ENCODE measurements around the gene CCNB1. TPM values are rescaled to one million over a fixed set of nuclear protein-coding genes. Genes with fewer than 3 reads are reported as not detected.
"Not testable (repeated sequence)": the region's sequence is repeated elsewhere in the genome, so short reads cannot be mapped to it uniquely, and the experiment has no call there.

CCNB1 gene
- total RNA-seq, 1 donor from 2014 or later: 252 TPM

DNA sequence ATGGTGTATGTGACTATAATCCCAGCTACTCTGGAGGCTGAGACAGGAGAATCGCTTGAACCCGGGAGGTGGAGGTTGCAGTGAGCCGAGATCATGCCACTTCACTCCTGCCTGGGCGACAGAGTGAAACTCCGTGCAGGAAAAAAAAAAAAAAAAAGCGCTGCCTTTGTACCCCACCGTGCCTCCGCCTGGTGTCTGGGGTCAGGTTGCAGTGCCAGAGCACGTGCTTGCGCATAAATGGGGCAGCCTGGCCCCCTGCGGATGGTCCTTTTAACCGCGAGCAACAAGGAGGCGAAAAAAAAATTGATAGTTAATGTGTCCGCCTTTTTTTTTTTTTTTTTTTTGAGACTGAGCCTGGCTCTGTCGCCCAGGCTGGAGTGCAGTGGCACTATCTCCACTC is 6.3 kb upstream of the CCNB1 start:
- TF ChIP-seq, protein P1, sequence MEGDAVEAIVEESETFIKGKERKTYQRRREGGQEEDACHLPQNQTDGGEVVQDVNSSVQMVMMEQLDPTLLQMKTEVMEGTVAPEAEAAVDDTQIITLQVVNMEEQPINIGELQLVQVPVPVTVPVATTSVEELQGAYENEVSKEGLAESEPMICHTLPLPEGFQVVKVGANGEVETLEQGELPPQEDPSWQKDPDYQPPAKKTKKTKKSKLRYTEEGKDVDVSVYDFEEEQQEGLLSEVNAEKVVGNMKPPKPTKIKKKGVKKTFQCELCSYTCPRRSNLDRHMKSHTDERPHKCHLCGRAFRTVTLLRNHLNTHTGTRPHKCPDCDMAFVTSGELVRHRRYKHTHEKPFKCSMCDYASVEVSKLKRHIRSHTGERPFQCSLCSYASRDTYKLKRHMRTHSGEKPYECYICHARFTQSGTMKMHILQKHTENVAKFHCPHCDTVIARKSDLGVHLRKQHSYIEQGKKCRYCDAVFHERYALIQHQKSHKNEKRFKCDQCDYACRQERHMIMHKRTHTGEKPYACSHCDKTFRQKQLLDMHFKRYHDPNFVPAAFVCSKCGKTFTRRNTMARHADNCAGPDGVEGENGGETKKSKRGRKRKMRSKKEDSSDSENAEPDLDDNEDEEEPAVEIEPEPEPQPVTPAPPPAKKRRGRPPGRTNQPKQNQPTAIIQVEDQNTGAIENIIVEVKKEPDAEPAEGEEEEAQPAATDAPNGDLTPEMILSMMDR (conservative IDR thresholded peaks at IDR 0.05): no peak
- Mint-ChIP-seq H3K27ac (ENCODE audit: unreplicated experiment) (no peak overlapping the region), H3K4me3 (no peak overlapping the region), H3K9me3 (no peaks in the 10 kb centered on the region), H3K36me3 (ENCODE audit: low read depth) (no peaks in the 10 kb centered on the region), H3K27me3 (ENCODE audit: low read depth) (no peaks in the 10 kb centered on the region), H3K4me1 (no peaks in the 10 kb centered on the region)
- DNase-seq (ENCODE audit: low read depth, low spot score): no peak

DNA sequence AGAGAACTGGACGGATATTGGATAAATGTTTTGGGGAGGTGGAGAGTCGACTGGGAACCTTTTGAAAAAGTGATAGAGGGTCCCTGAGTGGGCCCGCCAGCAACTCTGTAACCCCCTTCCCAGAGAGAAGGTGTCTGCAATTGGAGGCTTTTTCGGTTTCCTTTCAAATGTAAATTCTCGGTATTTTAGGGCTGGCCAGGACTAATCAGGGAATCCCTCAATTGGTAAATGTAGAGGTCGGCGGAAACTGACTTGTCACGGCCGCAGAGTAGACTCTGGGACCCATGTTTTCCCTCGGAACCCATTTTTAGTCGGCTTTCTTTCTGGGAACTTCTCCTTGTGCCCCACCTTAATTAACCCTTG is 524 bp downstream of the CCNB1 start:
- Mint-ChIP-seq H3K9me3 (peaks cover 5% of the 10 kb centered on the region), H3K4me3 (peak overlapping the region; percentile 95), H3K27me3 (ENCODE audit: low read depth) (no peaks in the 10 kb centered on the region), H3K36me3 (ENCODE audit: low read depth) (peaks cover 18% of the 10 kb centered on the region), H3K27ac (ENCODE audit: unreplicated experiment) (peak overlapping the region; percentile 98), H3K4me1 (peaks cover 48% of the 10 kb centered on the region)
- no peak for DNase-seq (ENCODE audit: low read depth, low spot score)
- TF ChIP-seq, protein P1 (conservative IDR thresholded peaks at IDR 0.05): no peak

DNA sequence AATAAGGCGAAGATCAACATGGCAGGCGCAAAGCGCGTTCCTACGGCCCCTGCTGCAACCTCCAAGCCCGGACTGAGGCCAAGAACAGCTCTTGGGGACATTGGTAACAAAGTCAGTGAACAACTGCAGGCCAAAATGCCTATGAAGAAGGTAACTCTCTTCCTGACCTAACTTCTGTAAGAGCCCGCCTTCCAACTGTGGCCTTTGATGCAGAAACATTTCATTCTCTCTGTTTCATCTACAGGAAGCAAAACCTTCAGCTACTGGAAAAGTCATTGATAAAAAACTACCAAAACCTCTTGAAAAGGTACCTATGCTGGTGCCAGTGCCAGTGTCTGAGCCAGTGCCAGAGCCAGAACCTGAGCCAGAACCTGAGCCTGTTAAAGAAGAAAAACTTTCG is 979 bp downstream of the CCNB1 start:
- peak overlapping the region; percentile 95 for H3K4me3 Mint-ChIP-seq
- H3K36me3 Mint-ChIP-seq (ENCODE audit: low read depth): peaks cover 19% of the 10 kb centered on the region
- peaks cover 5% of the 10 kb centered on the region for H3K9me3 Mint-ChIP-seq
- H3K27ac Mint-ChIP-seq (ENCODE audit: unreplicated experiment): peak overlapping the region; percentile 98
- no peak for DNase-seq (ENCODE audit: low read depth, low spot score)
- no peaks in the 10 kb centered on the region for H3K27me3 Mint-ChIP-seq (ENCODE audit: low read depth)
- H3K4me1 Mint-ChIP-seq: peaks cover 50% of the 10 kb centered on the region
- TF ChIP-seq, protein P1 (conservative IDR thresholded peaks at IDR 0.05): no peak

DNA sequence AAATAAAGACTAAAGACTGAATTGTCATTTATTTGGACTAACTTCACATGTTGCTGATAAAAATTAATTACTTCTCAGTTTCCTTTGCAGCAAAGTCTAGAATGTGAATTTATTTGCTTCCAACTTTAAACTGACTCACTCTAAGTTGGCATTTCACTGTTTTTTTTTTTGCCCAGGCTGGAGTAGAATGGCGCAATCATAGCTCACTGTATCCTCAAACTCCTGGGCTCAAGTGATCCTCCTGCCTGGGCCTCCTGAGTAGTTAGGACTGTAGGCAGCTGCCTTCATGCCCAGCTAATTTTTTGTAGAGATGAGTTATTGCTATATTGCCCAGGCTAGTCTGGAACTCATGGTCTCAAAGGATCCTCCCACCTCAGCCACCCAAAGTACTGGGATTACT is 3.5 kb downstream of the CCNB1 start:
- peaks cover 31% of the 10 kb centered on the region for H3K36me3 Mint-ChIP-seq (ENCODE audit: low read depth)
- TF ChIP-seq, protein P1 (conservative IDR thresholded peaks at IDR 0.05): no peak
- H3K4me3 Mint-ChIP-seq: peak overlapping the region; percentile 42
- H3K27ac Mint-ChIP-seq (ENCODE audit: unreplicated experiment): no peak overlapping the region
- DNase-seq (ENCODE audit: low read depth, low spot score): no peak
- peaks cover 50% of the 10 kb centered on the region for H3K4me1 Mint-ChIP-seq
- peaks cover 5% of the 10 kb centered on the region for H3K9me3 Mint-ChIP-seq
- H3K27me3 Mint-ChIP-seq (ENCODE audit: low read depth): no peaks in the 10 kb centered on the region

DNA sequence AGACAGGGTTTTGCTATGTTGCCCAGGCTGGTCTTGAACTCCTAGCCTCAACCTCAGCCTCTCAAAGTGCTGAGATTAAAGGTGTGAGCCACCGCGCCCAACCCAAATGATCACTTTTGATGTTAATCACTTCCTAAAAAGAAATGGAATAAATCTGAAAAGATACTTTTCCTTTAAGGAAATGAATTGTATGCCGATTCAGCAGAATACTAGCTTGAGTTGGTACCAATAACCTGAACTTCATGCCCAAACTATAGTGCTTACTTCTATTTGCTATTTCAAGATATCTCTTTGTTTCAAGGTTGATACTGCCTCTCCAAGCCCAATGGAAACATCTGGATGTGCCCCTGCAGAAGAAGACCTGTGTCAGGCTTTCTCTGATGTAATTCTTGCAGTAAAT is 4.0 kb downstream of the CCNB1 start:
- H3K36me3 Mint-ChIP-seq (ENCODE audit: low read depth): peaks cover 32% of the 10 kb centered on the region
- TF ChIP-seq, protein P1 (conservative IDR thresholded peaks at IDR 0.05): no peak
- no peak overlapping the region for H3K27ac Mint-ChIP-seq (ENCODE audit: unreplicated experiment)
- H3K9me3 Mint-ChIP-seq: peaks cover 5% of the 10 kb centered on the region
- H3K4me1 Mint-ChIP-seq: peaks cover 50% of the 10 kb centered on the region
- H3K27me3 Mint-ChIP-seq (ENCODE audit: low read depth): no peaks in the 10 kb centered on the region
- peak overlapping the region; percentile 42 for H3K4me3 Mint-ChIP-seq
- no peak for DNase-seq (ENCODE audit: low read depth, low spot score)

DNA sequence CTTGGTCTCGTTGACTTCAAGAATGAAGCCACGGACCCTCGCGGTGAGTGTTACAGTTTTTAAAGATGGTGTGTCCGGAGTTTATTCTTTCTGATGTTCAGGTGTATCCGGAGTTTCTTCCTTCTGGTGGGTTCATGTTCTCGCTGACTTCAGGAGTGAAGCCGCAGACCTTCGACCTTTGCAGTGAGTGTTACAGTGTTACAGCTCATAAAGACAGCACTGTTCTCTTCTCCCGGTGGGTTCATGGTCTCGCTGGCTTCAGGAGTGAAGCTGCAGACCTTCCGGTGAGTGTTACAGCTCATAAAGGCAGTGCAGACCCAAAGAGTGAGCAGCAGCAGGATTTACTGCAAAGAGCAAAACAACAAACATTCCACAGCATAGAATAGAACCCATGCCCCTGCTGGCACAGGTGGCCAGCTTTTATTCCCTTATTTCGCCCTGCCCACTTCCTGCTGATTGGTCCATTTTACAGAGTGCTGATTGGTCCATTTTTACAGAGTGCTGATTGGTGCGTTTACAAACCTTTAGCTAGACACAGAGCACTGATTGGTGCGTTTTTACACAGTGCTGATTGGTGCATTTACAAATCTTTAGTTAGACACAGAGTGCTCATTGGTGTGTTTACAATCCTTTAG is 14.8 kb downstream of the CCNB1 start:
- H3K4me3 Mint-ChIP-seq: peak overlapping the region; percentile 19
- H3K36me3 Mint-ChIP-seq (ENCODE audit: low read depth); H3K9me3 Mint-ChIP-seq; H3K4me1 Mint-ChIP-seq; H3K27me3 Mint-ChIP-seq (ENCODE audit: low read depth); H3K27ac Mint-ChIP-seq (ENCODE audit: unreplicated experiment); DNase-seq (ENCODE audit: low read depth, low spot score): not testable (repeated sequence)

All from neural crest cell (in vitro differentiated cells).